Transverse colon (tissue), 3 donors: ENCODE results near the gene NUB1.

Source experiments
- CTCF ChIP-seq, 5 experiments: fragments of 200-600 bp in 3 of 5; fragments of 450-650 bp in 2 of 5; sonication (generic) in 3 of 5; IDR thresholded peaks; 1 replicate in 2 of 5; 2 replicates in 3 of 5; pipeline ENCODE4 v1.5.1; 2016 to 2017; ENCODE audit warnings: antibody characterized with exemption in 5 of 5, inconsistent platforms in 3 of 5, mild to moderate bottlenecking in 2 of 5, moderate library complexity in 1 of 5
- POLR2A ChIP-seq: fragments of 450-650 bp; IDR thresholded peaks from one replicate; pipeline ENCODE4 v1.6.1; 2016; ENCODE audit warnings: antibody characterized with exemption, mild to moderate bottlenecking, moderate library complexity

DNA sequence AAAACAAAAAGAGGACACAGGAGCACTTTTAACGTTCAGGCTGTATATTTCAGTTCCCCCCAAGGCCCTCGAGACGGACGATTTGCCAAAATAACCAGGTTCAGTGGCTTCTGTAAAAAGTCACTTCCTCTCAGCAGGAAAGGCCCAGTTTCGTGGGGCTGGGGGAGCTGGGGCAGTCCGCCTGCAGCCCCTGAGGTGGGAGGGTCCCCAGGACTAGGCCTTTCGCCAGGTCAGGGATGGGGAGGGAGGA lies 39.4 kb downstream of the NUB1 start:
- TF ChIP-seq CTCF (IDR thresholded peaks at IDR 0.05) (no peak), POLR2A (no peak)
